GM21723 (cell line): ENCODE measurements around the gene MIA2.

Experiments
- ATAC-seq: cut with Tn5 transposase; IDR thresholded peaks from one replicate; pipeline ENCODE4 v1.9.1; 2021; ENCODE audit warnings: mild to moderate bottlenecking, moderate library complexity; ENCODE audit not compliant: unreplicated experiment

Gene MIA2

DNA sequence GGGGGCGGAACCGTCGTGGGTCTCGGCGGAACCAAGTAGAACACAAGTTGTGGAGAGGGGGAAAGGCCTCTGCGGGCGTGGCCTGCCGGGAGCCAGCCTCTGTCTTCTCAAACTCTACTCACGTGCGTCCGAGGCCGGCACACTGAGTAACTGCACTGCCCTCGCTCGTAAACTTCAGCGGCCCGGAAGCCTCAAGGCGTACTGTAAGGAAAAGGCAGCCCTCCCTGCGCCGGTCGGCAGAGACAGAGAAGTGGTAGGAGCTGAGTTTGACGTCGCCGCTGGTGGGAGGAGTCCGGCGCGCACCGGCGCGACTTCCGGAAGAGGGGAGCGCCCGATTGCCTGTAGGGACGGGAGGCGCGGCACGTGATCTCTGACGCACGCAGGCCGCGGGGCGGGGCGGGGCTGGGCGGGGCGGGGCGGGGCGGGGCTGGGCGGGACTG, 198.5 kb downstream of the MIA2 start, which contains the start of gene FBXO33:
Gene FBXO33 (minus strand): TSS at position 255 of the 440 bp plus-strand sequence. CDS start 271 bp downstream, outside the sequence.
- peak; percentile 82 for ATAC-seq

DNA sequence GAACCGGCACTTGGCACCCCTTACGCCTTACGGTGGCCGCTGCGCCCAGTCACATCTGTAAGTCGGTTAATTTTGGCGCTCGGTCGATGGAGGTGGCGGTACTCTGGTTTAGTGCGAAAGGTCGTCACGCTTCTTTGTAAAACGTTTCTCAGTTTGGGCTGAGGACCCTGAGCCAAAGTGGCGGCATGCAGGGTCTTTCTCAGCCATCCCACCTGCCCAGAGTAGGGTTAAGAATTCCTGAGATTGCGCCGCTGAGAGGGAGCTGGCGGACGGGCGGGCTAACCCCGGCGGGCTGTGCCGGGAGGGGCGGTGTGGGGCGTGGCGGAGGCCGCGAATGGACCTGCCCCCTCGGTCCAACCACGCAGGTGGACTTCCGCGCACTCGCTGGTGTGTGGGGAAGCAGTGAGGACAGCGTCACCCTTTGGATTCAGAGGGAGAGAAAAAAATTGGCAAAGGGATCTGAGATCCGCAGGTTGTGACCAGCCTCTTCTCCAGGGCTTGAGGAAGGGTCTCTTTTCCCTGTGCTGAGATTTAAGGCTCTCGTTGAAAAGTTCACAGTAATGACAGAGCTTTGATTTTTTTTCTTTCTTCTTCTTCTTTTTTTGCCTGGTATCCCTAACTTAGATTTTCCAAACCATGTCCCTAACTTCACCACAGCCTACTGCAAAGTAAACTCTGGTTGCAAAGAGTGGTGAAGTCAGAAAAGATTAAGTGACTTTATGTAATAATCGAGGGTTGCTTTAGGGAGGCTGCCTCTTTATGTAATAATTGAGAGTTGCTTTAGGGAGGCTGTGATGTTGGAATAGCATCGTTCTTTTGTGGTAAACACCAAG, 199.1 kb downstream of the MIA2 start:
- ATAC-seq = peak; percentile 74

DNA sequence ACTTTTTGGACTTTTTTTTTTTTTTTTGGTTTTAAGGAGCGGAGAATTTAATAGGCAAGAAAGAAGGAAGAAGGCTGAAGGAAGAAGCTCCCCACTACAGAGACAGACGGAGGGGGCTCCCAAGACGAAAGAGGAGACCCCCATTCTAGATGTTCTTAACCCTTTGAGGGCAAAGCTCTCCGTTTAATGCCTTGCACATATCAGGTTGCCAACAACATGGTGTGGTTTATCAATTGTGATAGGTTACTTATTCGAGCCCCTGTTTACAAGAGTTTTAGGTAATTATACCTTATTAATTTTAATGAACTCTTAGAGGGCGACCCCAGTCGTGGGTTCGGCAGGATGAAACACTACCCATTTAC, 199.7 kb downstream of the MIA2 start:
- no peak for ATAC-seq

DNA sequence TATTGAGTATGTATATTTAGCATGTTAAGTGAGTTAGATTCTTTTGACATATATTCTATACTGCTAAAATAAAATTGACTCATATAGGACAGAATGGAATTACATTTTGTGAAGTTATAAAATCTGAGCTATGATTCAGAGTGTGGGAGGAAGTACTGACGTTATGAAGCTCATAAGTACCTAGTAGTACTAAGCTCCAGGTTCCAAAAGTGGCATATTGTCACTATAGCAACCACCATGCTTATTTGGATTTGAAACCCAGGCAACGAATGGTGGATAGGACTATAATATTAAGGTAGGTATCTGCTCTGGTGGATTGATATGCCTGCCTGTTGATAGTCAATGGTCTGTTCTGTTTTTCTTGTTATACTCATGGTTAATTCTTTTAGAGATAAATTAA, 200.7 kb downstream of the MIA2 start:
- ATAC-seq = no peak

DNA sequence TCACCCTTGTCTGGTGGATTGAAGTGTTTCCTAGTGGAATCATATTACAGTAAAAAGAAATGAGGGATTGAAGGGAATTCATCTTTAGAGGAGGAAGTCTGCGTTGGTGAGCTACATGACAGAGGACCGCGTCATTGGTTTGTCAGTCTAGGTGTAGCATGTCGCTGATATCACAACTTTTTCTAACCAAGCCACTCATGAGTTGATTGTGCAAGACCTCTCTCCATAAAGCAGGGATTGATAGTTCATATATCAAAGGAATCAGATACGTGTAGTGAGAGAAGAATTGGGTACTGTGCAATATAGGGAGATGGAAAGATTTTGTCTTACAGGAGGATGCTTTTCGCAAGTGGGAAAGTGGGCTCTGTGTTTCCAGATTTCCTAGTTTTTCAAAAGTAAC, 201.5 kb downstream of the MIA2 start:
- ATAC-seq = no peak
